Smooth muscle cell (in vitro differentiated cells): ENCODE data around the gene CTDSP1. TPM values are rescaled to one million over a fixed set of nuclear protein-coding genes. Genes with fewer than 3 reads are reported as not detected.
A peak's percentile ranks its signal among the peaks of the same experiment; 100 is the strongest.

ENCODE experiments used
- DNase-seq: peaks from one replicate; lab custom pipeline; 2025; ENCODE audit not compliant: unreplicated experiment; lab: John Stamatoyannopoulos, UW
- H2AFZ ChIP-seq: fragments of 200-600 bp; sonication (generic); 2 replicates; pipeline ENCODE4 v1.6.0; 2016; ENCODE audit warnings: antibody characterized with exemption, low read depth, mild to moderate bottlenecking
- H3F3A ChIP-seq: fragments of 200-600 bp; sonication (generic); 2 replicates; pipeline ENCODE4 v1.6.0; 2017; ENCODE audit warnings: antibody characterized with exemption, low read depth
- H3K27ac ChIP-seq: fragments of 200-600 bp; sonication (generic); 2 replicates; pipeline ENCODE4 v1.5.1; 2016; ENCODE audit warnings: low read depth, mild to moderate bottlenecking
- H3K27me3 ChIP-seq: fragments of 200-600 bp; sonication (generic); 2 replicates; pipeline ENCODE4 v1.6.1; 2016; ENCODE audit warnings: low read depth, mild to moderate bottlenecking
- H3K36me3 ChIP-seq: fragments of 200-600 bp; sonication (generic); 2 replicates; pipeline ENCODE4 v1.5.1; 2016; ENCODE audit warnings: low read depth
- H3K4me1 ChIP-seq: fragments of 200-600 bp; sonication (generic); 2 replicates; pipeline ENCODE4 v1.5.1; 2016; ENCODE audit warnings: low read depth
- H3K4me2 ChIP-seq: fragments of 200-600 bp; sonication (generic); 2 replicates; pipeline ENCODE4 v1.6.0; 2016; ENCODE audit warnings: mild to moderate bottlenecking
- H3K4me3 ChIP-seq: fragments of 200-600 bp; sonication (generic); 2 replicates; pipeline ENCODE4 v1.5.1; 2016; ENCODE audit warnings: mild to moderate bottlenecking
- H3K79me2 ChIP-seq: fragments of 200-600 bp; sonication (generic); 2 replicates; pipeline ENCODE4 v1.6.0; 2016; ENCODE audit warnings: low read depth, mild to moderate bottlenecking
- H3K9ac ChIP-seq: fragments of 200-600 bp; sonication (generic); 2 replicates; pipeline ENCODE4 v1.6.0; 2016; ENCODE audit warnings: low read depth
- H3K9me3 ChIP-seq: fragments of 200-600 bp; sonication (generic); replicated peaks from 2 replicates; pipeline ENCODE4 v1.5.1; 2016; ENCODE audit warnings: low read depth
- H4K20me1 ChIP-seq: fragments of 200-600 bp; sonication (generic); 2 replicates; pipeline ENCODE4 v1.6.0; 2016; ENCODE audit warnings: low read depth
- CTCF ChIP-seq: fragments of 200-600 bp; sonication (generic); IDR thresholded peaks from 2 replicates; pipeline ENCODE4 v1.5.1; 2017; ENCODE audit warnings: borderline replicate concordance, mild to moderate bottlenecking, antibody characterized with exemption; ENCODE audit not compliant: insufficient read depth, poor library complexity, severe bottlenecking
- WGBS: methylation state at CpG from one replicate; pipeline ENCODE4 v1.1.7; 2016; ENCODE audit warnings: low lambda C conversion rate; 5-methylcytosine and 5-hydroxymethylcytosine counted together
- polyA plus RNA-seq: library from polyadenylated mRNA; unstranded; fragments of >200 nt; fragmentation: Nextera tagmentation; extraction: Ambion mirVana; gene quantifications from 2 replicates; pipeline ENCODE4 v1.2.1, GENCODE V29; 2016
- total RNA-seq: library from RNA; depleted of rRNA; stranded (reverse); fragments of >200 nt; gene quantifications from 2 replicates; pipeline ENCODE4 v1.2.3, GENCODE V29; 2014

Gene CTDSP1
- total RNA-seq: 62.5 and 70.9 TPM in 2 replicates
- polyA plus RNA-seq: 18.7 and 20.3 TPM in 2 replicates

GRCh38 chr2:218399391-218400166 lies at the start of gene CTDSP1:
Gene CTDSP1 (plus strand): TSS chr2:218399868. CDS start chr2:218400091, 223 bp downstream.
- Histone ChIP-seq H3K27me3 (no peaks in the 10 kb centered on the region), H3K9ac (peak within 1 kb of the TSS; percentile 88), H3K4me1 (peaks cover 6% of the 10 kb centered on the region), H3K27ac (peak within 1 kb of the TSS; percentile 98), H4K20me1 (peaks cover 17% of the 10 kb centered on the region), H3K4me2 (peak within 1 kb of the TSS; percentile 99), H2AFZ (peak within 1 kb of the TSS; percentile 66), H3K36me3 (no peaks in the 10 kb centered on the region), H3K79me2 (peaks cover 28% of the 10 kb centered on the region), H3F3A (peaks cover 24% of the 10 kb centered on the region), H3K4me3 (peak within 1 kb of the TSS; percentile 95), H3K9me3 (no peaks in the 10 kb centered on the region)
- WGBS: 0% methylated on average over 39 of the region's 78 CpGs
- no peak for TF ChIP-seq CTCF
- DNase-seq: peak; percentile 77

GRCh38 chr2:218354045-218354444 lies 45.6 kb upstream of the CTDSP1 start:
- no peak for TF ChIP-seq CTCF
- Histone ChIP-seq H3K36me3 (no peaks in the 10 kb centered on the region), H3K4me2 (no peak overlapping the region), H2AFZ (no peak overlapping the region), H3K79me2 (no peaks in the 10 kb centered on the region), H3F3A (no peaks in the 10 kb centered on the region), H3K4me3 (no peak overlapping the region), H3K27ac (no peak overlapping the region), H3K9me3 (no peaks in the 10 kb centered on the region), H3K9ac (no peak overlapping the region), H4K20me1 (no peaks in the 10 kb centered on the region), H3K27me3 (no peaks in the 10 kb centered on the region), H3K4me1 (peaks cover 11% of the 10 kb centered on the region)
- DNase-seq: no peak
- 98% methylated on average over 14 of the region's 14 CpGs for whole genome bisulfite sequencing

DNA sequence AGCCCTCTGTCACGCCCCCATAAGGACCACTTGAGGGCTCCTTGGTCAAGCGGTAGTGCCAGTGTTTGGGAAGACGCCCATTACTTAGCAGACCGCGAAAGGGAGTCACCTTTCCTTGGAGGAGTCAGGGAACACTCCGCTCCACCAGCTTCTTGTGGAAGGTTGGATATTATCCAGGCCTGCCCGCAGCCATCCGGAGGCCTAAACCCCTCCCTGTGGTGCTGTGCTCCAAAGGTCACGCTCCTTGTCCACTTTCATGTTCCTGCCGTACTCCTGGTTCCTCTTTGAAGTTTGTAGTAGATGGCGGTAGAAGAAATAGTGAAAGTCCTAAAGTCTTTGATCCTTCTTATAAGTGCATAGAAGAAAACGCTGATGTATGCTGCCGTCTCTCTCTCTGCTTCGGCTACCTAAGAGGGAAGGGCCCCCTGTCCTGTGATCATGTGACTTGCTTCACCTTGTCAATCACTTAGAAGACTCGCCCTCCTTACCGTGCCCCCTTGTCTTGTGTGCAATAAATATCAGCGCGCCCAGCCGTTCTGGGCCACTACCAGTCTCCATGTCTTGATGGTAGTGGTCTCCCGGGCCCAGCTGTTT lies 44.7 kb upstream of the CTDSP1 start:
- Histone ChIP-seq H3K4me1 (peaks cover 11% of the 10 kb centered on the region), H3K27me3 (no peaks in the 10 kb centered on the region), H4K20me1 (no peaks in the 10 kb centered on the region), H2AFZ (no peak overlapping the region), H3K36me3 (no peaks in the 10 kb centered on the region), H3F3A (no peaks in the 10 kb centered on the region), H3K27ac (no peak overlapping the region), H3K9me3 (no peaks in the 10 kb centered on the region), H3K4me2 (no peak overlapping the region), H3K9ac (no peak overlapping the region), H3K79me2 (no peaks in the 10 kb centered on the region), H3K4me3 (no peak overlapping the region)
- DNase-seq: no peak
- WGBS: 92% methylated on average over 20 of the region's 20 CpGs
- TF ChIP-seq CTCF: no peak
